Keratinocyte (primary cell): Measurements from ENCODE around the gene STOM. TPM values are rescaled to one million over a fixed set of nuclear protein-coding genes. Genes with fewer than 3 reads are reported as not detected.

Experiments used
- DNase-seq: peaks from one replicate; pipeline ENCODE4 v3.0.0-alpha.2; 2011; ENCODE audit warnings: low read depth, missing footprints, low spot score
- FAIRE-seq: peaks from 2 replicates; lab custom pipeline; 2011; peaks lifted over from hg19 to GRCh38; lab: Jason Lieb, UNC
- H2AFZ ChIP-seq: 2 replicates; pipeline ENCODE4 v1.6.0; 2012; ENCODE audit warnings: low read length, control low read depth, inconsistent platforms; ENCODE audit not compliant: control insufficient read depth
- H3K27ac ChIP-seq: 2 replicates; pipeline ENCODE4 v1.5.1; 2011; ENCODE audit warnings: low read length; ENCODE audit not compliant: control insufficient read depth, insufficient read depth
- H3K27me3 ChIP-seq: 3 replicates; pipeline ENCODE4 v1.6.0; 2011; ENCODE audit warnings: low read length; ENCODE audit not compliant: control insufficient read depth, insufficient read depth; ENCODE audit errors: extremely low read depth
- H3K36me3 ChIP-seq, 2 experiments: 2 replicates in 1 of 2; 3 replicates in 1 of 2; pipeline ENCODE4 v1.5.1; 2011; ENCODE audit warnings: low read length in 2 of 2, mild to moderate bottlenecking in 1 of 2; ENCODE audit not compliant: control insufficient read depth in 2 of 2, insufficient read depth in 2 of 2; ENCODE audit errors: extremely low read depth in 1 of 2
- H3K4me1 ChIP-seq: 3 replicates; pipeline ENCODE4 v1.5.1; 2011; ENCODE audit warnings: low read length; ENCODE audit not compliant: control insufficient read depth, insufficient read depth; ENCODE audit errors: extremely low read depth
- H3K4me2 ChIP-seq: 3 replicates; pipeline ENCODE4 v1.6.0; 2011; ENCODE audit warnings: low read depth, low read length; ENCODE audit not compliant: control insufficient read depth, insufficient read depth; ENCODE audit errors: extremely low read depth
- H3K4me3 ChIP-seq, 3 experiments: fragments of 200-600 bp in 1 of 3; sonication (generic) in 1 of 3; 2 replicates in 2 of 3; 3 replicates in 1 of 3; pipeline ENCODE4 v1.5.1; 2011 to 2016; ENCODE audit warnings: low read length in 3 of 3, mild to moderate bottlenecking in 3 of 3, control low read depth in 2 of 3, inconsistent platforms in 1 of 3, low read depth in 1 of 3, mixed read lengths in 1 of 3, mixed run types in 1 of 3, moderate library complexity in 1 of 3; ENCODE audit not compliant: control insufficient read depth in 2 of 3, insufficient read depth in 2 of 3; ENCODE audit errors: extremely low read depth in 1 of 3
- H3K79me2 ChIP-seq: 2 replicates; pipeline ENCODE4 v1.6.0; 2012; ENCODE audit warnings: low read length; ENCODE audit not compliant: control insufficient read depth, insufficient read depth
- H3K9ac ChIP-seq: 3 replicates; pipeline ENCODE4 v1.6.0; 2011; ENCODE audit warnings: low read length; ENCODE audit not compliant: control insufficient read depth, insufficient read depth; ENCODE audit errors: extremely low read depth
- H3K9me1 ChIP-seq: 3 replicates; pipeline ENCODE4 v1.6.0; 2011; ENCODE audit warnings: low read length; ENCODE audit not compliant: control insufficient read depth, insufficient read depth; ENCODE audit errors: extremely low read depth
- H3K9me3 ChIP-seq: 2 replicates; pipeline ENCODE4 v1.5.1; 2012; ENCODE audit warnings: low read depth, low read length; ENCODE audit not compliant: control insufficient read depth
- H4K20me1 ChIP-seq: 3 replicates; pipeline ENCODE4 v1.6.0; 2011; ENCODE audit warnings: low read length; ENCODE audit not compliant: control insufficient read depth, insufficient read depth; ENCODE audit errors: extremely low read depth
- CTCF ChIP-seq, 3 experiments: IDR thresholded peaks in 1 of 3; conservative IDR thresholded peaks in 1 of 3; optimal IDR thresholded peaks in 1 of 3; 2 replicates in 2 of 3; 3 replicates in 1 of 3; pipeline versions ENCODE3 to v1.5.1; 2011; ENCODE audit warnings: low read length in 3 of 3, mild to moderate bottlenecking in 3 of 3, moderate library complexity in 2 of 3, control low read depth in 1 of 3, inconsistent platforms in 1 of 3; ENCODE audit not compliant: insufficient read depth in 2 of 3; ENCODE audit errors: extremely low read depth in 1 of 3
- EZH2 ChIP-seq: IDR thresholded peaks from one replicate; pipeline ENCODE4 v1.6.1; 2012; ENCODE audit warnings: inconsistent platforms, mild to moderate bottlenecking, low read length, moderate library complexity
- dilution Hi-C: fragments of 300-500 bp; cut with MboI; formaldehyde crosslinking; loops from one replicate; pipeline ENCODE4 v1.7.0; 2020; ENCODE audit warnings: low sequenced_read_pairs; ENCODE audit not compliant: extremely low pct_ligation_motif_present
- polyA plus RNA-seq, 5 experiments: library from polyadenylated mRNA; depleted of rRNA in 3 of 5; stranded (reverse) in 3 of 5; stranded (forward) in 1 of 5; unstranded in 1 of 5; fragments of >200 nt; gene quantifications; 1 replicate in 1 of 5; 2 replicates in 3 of 5; 3 replicates in 1 of 5; pipeline versions ENCODE4 v1.2.1 to v1.2.3, GENCODE V29; 2011 to 2012; ENCODE audit warnings: missing spikeins in 2 of 5, low read depth in 1 of 5, low replicate concordance in 1 of 5

Gene STOM
- polyA plus RNA-seq, 1 donor (not counting 4 experiments of a cell fraction or from before 2014, with no cell fraction given), result 121 TPM

- Histone ChIP-seq H3K9me1 (no peaks in the 10 kb centered on the region), H3K4me3 (peak overlapping the region in 1 of 3 experiments; percentile 40), H3K27ac (no peak overlapping the region), H4K20me1 (no peaks in the 10 kb centered on the region), H3K9me3 (no peaks in the 10 kb centered on the region), H3K36me3 (peaks cover 6 to 41% of the 10 kb centered on the region in 2 experiments), H3K79me2 (no peaks in the 10 kb centered on the region), H3K4me1 (peaks cover 7% of the 10 kb centered on the region), H3K4me2 (peak overlapping the region; percentile 80), H3K27me3 (no peaks in the 10 kb centered on the region), H2AFZ (no peak overlapping the region), H3K9ac (peak overlapping the region; percentile 10)
- dilution Hi-C loops, result no loop called here
- DNase-seq, result no peak
- TF ChIP-seq CTCF (optimal IDR thresholded peaks at IDR 0.05 in 1 of 3, IDR thresholded peaks at IDR 0.05 in 1 of 3, conservative IDR thresholded peaks at IDR 0.05 in 1 of 3; ENCODE audit: extremely low read depth in 1 of 3, insufficient read depth in 2 of 3, low read length in 3 of 3), result no peak
- no peak for TF ChIP-seq EZH2
- FAIRE-seq, result no peak
These were observed 69.5 kb downstream of the STOM start for GRCh38 chr9:121300283-121301119.

- Histone ChIP-seq H3K36me3 (peaks cover 5 to 37% of the 10 kb centered on the region in 2 experiments), H3K9me3 (no peaks in the 10 kb centered on the region), H3K4me1 (peaks cover 7% of the 10 kb centered on the region), H3K9ac (peak overlapping the region; percentile 10), H2AFZ (peak overlapping the region; percentile 48), H3K4me2 (peak overlapping the region; percentile 80), H3K27me3 (no peaks in the 10 kb centered on the region), H4K20me1 (no peaks in the 10 kb centered on the region), H3K79me2 (no peaks in the 10 kb centered on the region), H3K4me3 (peak overlapping the region; percentile 27 to 45 (median 40)), H3K9me1 (no peaks in the 10 kb centered on the region), H3K27ac (no peak overlapping the region)
- dilution Hi-C loops, result no loop called here
- no peak for DNase-seq
- FAIRE-seq, result no peak
- TF ChIP-seq EZH2, result no peak
These were observed 70.4 kb downstream of the STOM start for GRCh38 chr9:121299467-121300282.
